Measurements from ENCODE around the gene RAB36. TPM values are rescaled to one million over a fixed set of nuclear protein-coding genes. Genes with fewer than 3 reads are reported as not detected.

The RAB36 gene, protein sequence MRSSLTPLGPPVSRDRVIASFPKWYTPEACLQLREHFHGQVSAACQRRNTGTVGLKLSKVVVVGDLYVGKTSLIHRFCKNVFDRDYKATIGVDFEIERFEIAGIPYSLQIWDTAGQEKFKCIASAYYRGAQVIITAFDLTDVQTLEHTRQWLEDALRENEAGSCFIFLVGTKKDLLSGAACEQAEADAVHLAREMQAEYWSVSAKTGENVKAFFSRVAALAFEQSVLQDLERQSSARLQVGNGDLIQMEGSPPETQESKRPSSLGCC
- total RNA-seq, result 3.4 and 3.8 TPM in 2 replicates

DNA sequence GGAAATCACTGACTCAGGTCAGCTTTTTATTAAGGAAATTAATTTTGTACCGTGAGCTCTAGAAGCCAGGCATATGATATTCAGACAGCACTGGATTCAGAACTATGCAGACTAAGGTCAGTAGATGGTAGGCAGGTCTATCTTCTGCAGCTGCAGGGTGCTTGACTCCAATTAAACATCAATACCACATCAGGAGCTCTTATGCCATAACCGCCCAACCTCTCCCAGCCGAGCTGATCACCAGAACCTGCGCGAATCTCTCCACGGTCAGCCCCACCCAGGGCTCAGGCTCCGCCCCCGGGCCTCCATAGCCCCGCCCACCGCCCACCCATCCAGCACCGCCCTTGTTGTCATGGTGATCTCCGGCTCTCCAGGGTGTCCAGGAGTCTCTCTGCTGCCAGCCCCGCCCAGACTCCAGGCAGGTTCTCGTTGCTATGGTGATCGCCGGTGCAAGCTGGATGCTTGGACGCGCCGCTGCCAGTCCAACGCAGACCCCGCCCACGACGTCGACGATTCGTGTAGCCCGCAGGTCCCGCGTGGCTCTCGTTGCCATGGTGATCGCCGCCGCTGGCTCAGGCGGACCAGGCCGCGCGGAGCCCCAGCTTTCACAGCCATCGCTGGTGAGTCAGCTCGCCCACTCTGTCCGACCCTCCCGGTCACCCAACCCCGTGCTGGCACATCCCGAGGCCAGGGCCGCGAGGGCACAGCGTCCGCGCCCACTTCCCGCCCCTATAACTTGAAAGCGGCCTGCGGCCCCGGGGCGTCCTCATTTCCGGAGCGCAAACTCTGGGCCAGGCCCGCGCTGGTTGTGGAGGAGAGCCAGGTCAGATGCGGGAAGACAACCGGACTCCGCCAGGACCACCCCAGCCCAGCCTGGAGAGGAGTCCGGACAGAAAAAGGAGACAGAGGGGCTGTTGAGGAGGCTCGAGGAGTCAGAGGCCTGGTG, at the start of gene RAB36:
TSS of gene RAB36 (plus strand) at position 546 of the 946 bp plus-strand sequence. CDS start 1,140 bp downstream, outside the sequence.

DNA sequence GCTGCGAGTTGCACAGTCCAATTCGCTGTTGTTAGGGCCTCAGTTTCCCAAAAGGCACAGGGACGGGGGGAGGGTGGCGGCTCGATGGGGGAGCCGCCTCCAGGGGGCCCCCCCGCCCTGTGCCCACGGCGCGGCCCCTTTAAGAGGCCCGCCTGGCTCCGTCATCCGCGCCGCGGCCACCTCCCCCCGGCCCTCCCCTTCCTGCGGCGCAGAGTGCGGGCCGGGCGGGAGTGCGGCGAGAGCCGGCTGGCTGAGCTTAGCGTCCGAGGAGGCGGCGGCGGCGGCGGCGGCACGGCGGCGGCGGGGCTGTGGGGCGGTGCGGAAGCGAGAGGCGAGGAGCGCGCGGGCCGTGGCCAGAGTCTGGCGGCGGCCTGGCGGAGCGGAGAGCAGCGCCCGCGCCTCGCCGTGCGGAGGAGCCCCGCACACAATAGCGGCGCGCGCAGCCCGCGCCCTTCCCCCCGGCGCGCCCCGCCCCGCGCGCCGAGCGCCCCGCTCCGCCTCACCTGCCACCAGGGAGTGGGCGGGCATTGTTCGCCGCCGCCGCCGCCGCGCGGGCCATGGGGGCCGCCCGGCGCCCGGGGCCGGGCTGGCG, 35.1 kb downstream of the RAB36 start, which contains the start of gene BCR:
TSS of gene BCR (plus strand) at position 209 of the 592 bp plus-strand sequence. CDS start 452 bp downstream, outside the sequence.

Other genes starting within 250 kb of the RAB36 start
- gene GNAZ, start 75.0 kb upstream of the RAB36 start, total RNA-seq, result 1.8 and 2.8 TPM in 2 replicates
- 0.25 and 0.26 TPM in 2 replicates for gene RSPH14, start 3.5 kb upstream of the RAB36 start, total RNA-seq
- 65.6 and 76.4 TPM in 2 replicates for gene BCR, start 35.0 kb downstream of the RAB36 start, total RNA-seq

Data from aortic smooth muscle cell (primary cell).